Measurements from ENCODE around the gene ABCG8.

ABCG8 gene

GRCh38 chr2:43925431-43925830 lies 86.7 kb downstream of the ABCG8 start:
- DNase-seq, result no peak

DNA sequence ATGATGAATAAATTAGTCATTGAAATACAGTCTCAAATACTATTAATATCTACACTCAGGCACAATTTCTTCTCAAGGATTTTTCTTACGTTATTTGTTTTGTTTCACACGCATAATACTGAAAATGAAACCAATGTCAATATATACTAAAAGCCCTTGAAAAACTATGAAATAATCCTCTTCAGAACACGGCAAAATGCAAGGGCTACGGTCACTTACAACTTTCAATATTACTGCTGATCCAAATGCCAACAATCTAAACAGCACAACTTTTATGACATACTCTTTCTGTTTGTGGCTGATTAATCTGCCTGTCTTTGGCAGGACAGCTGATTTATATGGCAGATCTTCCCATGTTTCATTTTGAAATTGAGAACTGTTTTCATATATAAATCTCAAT lies 88.7 kb downstream of the ABCG8 start:
- no peak for DNase-seq

DNA sequence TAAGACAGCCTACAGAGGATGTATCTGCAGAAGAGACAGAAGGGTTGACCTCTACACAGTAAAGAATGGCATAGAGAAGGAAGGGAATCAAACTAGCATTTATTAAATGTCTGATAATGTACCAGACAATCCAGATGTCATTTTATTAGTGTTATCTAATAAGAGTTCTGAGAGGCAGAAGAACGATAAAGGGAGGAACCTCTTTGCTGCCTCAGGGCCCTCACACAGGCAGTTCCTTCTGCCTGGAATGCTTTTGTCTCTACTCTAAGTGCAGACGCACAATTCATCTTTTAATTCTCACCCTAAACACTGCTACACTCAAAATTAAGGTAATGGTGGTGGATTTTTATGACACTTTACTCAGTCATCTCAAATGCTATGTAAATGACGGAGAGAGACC lies 92.5 kb downstream of the ABCG8 start:
- DNase-seq, result no peak

Data from fibroblast of skin of scalp (primary cell).